IPS-20b (cell line): ENCODE data around the gene DPM3.
A peak's percentile ranks its signal among the peaks of the same experiment; 100 is the strongest.

Experiments used
- H3K27ac ChIP-seq: one replicate; pipeline ENCODE4 v1.5.1; 2013; ENCODE audit warnings: low read length
- H3K27me3 ChIP-seq: 2 replicates; pipeline ENCODE4 v1.6.1; 2013; ENCODE audit warnings: mild to moderate bottlenecking, low read length, inconsistent platforms; ENCODE audit not compliant: insufficient read depth
- H3K36me3 ChIP-seq: 2 replicates; pipeline ENCODE4 v1.6.1; 2013; ENCODE audit warnings: low read depth, mild to moderate bottlenecking, inconsistent platforms, low read length, moderate library complexity; ENCODE audit not compliant: insufficient read depth
- H3K4me1 ChIP-seq: 2 replicates; pipeline ENCODE4 v1.6.1; 2013; ENCODE audit warnings: mild to moderate bottlenecking, control low read depth, inconsistent platforms, low read length, moderate library complexity; ENCODE audit not compliant: insufficient read depth
- H3K4me3 ChIP-seq: 2 replicates; pipeline ENCODE4 v1.5.1; 2013; ENCODE audit warnings: mild to moderate bottlenecking, low read length, inconsistent platforms
- H3K9ac ChIP-seq: 2 replicates; pipeline ENCODE4 v1.6.1; 2013; ENCODE audit warnings: low read depth, mild to moderate bottlenecking, inconsistent platforms, low read length, moderate library complexity
- H3K9me3 ChIP-seq: 2 replicates; pipeline ENCODE4 v1.6.1; 2013; ENCODE audit warnings: mild to moderate bottlenecking, low read depth, low read length, inconsistent platforms; ENCODE audit not compliant: insufficient read depth

Gene DPM3

GRCh38 chr1:155140630-155140953, 261 bp upstream of the DPM3 start:
- Histone ChIP-seq H3K27ac (no peak overlapping the region), H3K4me3 (peak overlapping the region; percentile 84; the same call in 1 of the 2 replicates), H3K9me3 (no peaks in the 10 kb centered on the region), H3K36me3 (peaks cover 9% of the 10 kb centered on the region), H3K9ac (peak overlapping the region; percentile 82; the same call in 1 of the 2 replicates), H3K4me1 (0 out of 2 replicates have a peak, but pooled peaks cover 3% of the 10 kb centered on the region), H3K27me3 (peaks cover 5% of the 10 kb centered on the region)

GRCh38 chr1:155137154-155137949, 3.0 kb downstream of the DPM3 start:
- no peak overlapping the region for H3K27ac ChIP-seq
- H3K9me3 ChIP-seq: no peaks in the 10 kb centered on the region
- peaks cover 3% of the 10 kb centered on the region; the same call in 1 of the 2 replicates for H3K4me1 ChIP-seq
- H3K36me3 ChIP-seq: peaks cover 9% of the 10 kb centered on the region
- peaks cover 5% of the 10 kb centered on the region for H3K27me3 ChIP-seq
- peak overlapping the region; percentile 96; the same call in 1 of the 2 replicates for H3K9ac ChIP-seq
- H3K4me3 ChIP-seq: peak overlapping the region; percentile 98; the same call in 1 of the 2 replicates

GRCh38 chr1:155136748-155137147, 3.6 kb downstream of the DPM3 start:
- Histone ChIP-seq H3K9me3 (no peaks in the 10 kb centered on the region), H3K9ac (peak overlapping the region; percentile 96; the same call in 1 of the 2 replicates), H3K36me3 (peaks cover 12% of the 10 kb centered on the region), H3K4me3 (peak overlapping the region; percentile 98), H3K27me3 (peaks cover 5% of the 10 kb centered on the region), H3K4me1 (peaks cover 3% of the 10 kb centered on the region; the same call in 1 of the 2 replicates), H3K27ac (no peak overlapping the region)

- Histone ChIP-seq H3K27ac (peak within 1 kb of the TSS; percentile 94), H3K4me3 (peak within 1 kb of the TSS; percentile 98), H3K9ac (peak within 1 kb of the TSS; percentile 96), H3K36me3 (peaks cover 15% of the 10 kb centered on the region), H3K9me3 (no peaks in the 10 kb centered on the region), H3K4me1 (peaks cover 7% of the 10 kb centered on the region), H3K27me3 (peaks cover 13% of the 10 kb centered on the region)
These were observed 4.8 kb downstream of the DPM3 start, which contains the start of gene SLC50A1 for GRCh38 chr1:155135415-155136028. Gene SLC50A1 (plus strand): TSS chr1:155135852. CDS start chr1:155135912, 60 bp downstream.

GRCh38 chr1:155134880-155135414, 5.4 kb downstream of the DPM3 start:
- Histone ChIP-seq H3K9ac (peak overlapping the region; percentile 96; the same call in 1 of the 2 replicates), H3K36me3 (peaks cover 15% of the 10 kb centered on the region), H3K27ac (peak overlapping the region; percentile 35), H3K4me3 (peak overlapping the region; percentile 98), H3K4me1 (peaks cover 9% of the 10 kb centered on the region), H3K27me3 (peaks cover 18% of the 10 kb centered on the region), H3K9me3 (no peaks in the 10 kb centered on the region)

GRCh38 chr1:155134322-155134721, 6.0 kb downstream of the DPM3 start:
- peak overlapping the region; percentile 98; the same call in 1 of the 2 replicates for H3K4me3 ChIP-seq
- H3K36me3 ChIP-seq: peaks cover 15% of the 10 kb centered on the region
- no peak overlapping the region for H3K9ac ChIP-seq
- no peak overlapping the region for H3K27ac ChIP-seq
- no peaks in the 10 kb centered on the region for H3K9me3 ChIP-seq
- H3K4me1 ChIP-seq: peaks cover 13% of the 10 kb centered on the region
- H3K27me3 ChIP-seq: peaks cover 25% of the 10 kb centered on the region

- peaks cover 14% of the 10 kb centered on the region for H3K36me3 ChIP-seq
- H3K9me3 ChIP-seq: no peaks in the 10 kb centered on the region
- no peak overlapping the region for H3K9ac ChIP-seq
- no peak overlapping the region for H3K4me3 ChIP-seq
- H3K27ac ChIP-seq: no peak overlapping the region
- peaks cover 29% of the 10 kb centered on the region for H3K27me3 ChIP-seq
- H3K4me1 ChIP-seq: peaks cover 17% of the 10 kb centered on the region
These were observed 6.5 kb downstream of the DPM3 start for GRCh38 chr1:155133799-155134281.

- Histone ChIP-seq H3K27ac (no peak overlapping the region), H3K4me1 (peaks cover 28% of the 10 kb centered on the region), H3K9ac (no peak overlapping the region), H3K27me3 (peaks cover 49% of the 10 kb centered on the region), H3K9me3 (no peaks in the 10 kb centered on the region), H3K36me3 (peaks cover 6% of the 10 kb centered on the region), H3K4me3 (no peak overlapping the region)
These were observed 8.5 kb downstream of the DPM3 start for GRCh38 chr1:155131856-155132255.

GRCh38 chr1:155131285-155131684, 9.0 kb downstream of the DPM3 start:
- Histone ChIP-seq H3K4me3 (no peak overlapping the region), H3K4me1 (peaks cover 30% of the 10 kb centered on the region), H3K36me3 (peaks cover 6% of the 10 kb centered on the region), H3K27ac (no peak overlapping the region), H3K9ac (no peak overlapping the region), H3K9me3 (no peaks in the 10 kb centered on the region), H3K27me3 (peaks cover 55% of the 10 kb centered on the region)

GRCh38 chr1:155130272-155131006, 9.9 kb downstream of the DPM3 start:
- Histone ChIP-seq H3K4me3 (peak overlapping the region; percentile 63; the same call in 1 of the 2 replicates), H3K9me3 (no peaks in the 10 kb centered on the region), H3K27me3 (peaks cover 63% of the 10 kb centered on the region), H3K4me1 (peaks cover 30% of the 10 kb centered on the region), H3K27ac (no peak overlapping the region), H3K36me3 (peaks cover 6% of the 10 kb centered on the region), H3K9ac (peak overlapping the region; percentile 58; the same call in 1 of the 2 replicates)
